HG03521 (cell line): ENCODE data around the gene KIF25.
"Not testable (repeated sequence)": the region's sequence is repeated elsewhere in the genome, so short reads cannot be mapped to it uniquely, and the experiment has no call there.

ENCODE experiments used
- ATAC-seq: cut with Tn5 transposase; IDR thresholded peaks from one replicate; pipeline ENCODE4 v1.9.1; 2021; ENCODE audit warnings: mild to moderate bottlenecking, moderate library complexity; ENCODE audit not compliant: unreplicated experiment

The KIF25 gene

DNA sequence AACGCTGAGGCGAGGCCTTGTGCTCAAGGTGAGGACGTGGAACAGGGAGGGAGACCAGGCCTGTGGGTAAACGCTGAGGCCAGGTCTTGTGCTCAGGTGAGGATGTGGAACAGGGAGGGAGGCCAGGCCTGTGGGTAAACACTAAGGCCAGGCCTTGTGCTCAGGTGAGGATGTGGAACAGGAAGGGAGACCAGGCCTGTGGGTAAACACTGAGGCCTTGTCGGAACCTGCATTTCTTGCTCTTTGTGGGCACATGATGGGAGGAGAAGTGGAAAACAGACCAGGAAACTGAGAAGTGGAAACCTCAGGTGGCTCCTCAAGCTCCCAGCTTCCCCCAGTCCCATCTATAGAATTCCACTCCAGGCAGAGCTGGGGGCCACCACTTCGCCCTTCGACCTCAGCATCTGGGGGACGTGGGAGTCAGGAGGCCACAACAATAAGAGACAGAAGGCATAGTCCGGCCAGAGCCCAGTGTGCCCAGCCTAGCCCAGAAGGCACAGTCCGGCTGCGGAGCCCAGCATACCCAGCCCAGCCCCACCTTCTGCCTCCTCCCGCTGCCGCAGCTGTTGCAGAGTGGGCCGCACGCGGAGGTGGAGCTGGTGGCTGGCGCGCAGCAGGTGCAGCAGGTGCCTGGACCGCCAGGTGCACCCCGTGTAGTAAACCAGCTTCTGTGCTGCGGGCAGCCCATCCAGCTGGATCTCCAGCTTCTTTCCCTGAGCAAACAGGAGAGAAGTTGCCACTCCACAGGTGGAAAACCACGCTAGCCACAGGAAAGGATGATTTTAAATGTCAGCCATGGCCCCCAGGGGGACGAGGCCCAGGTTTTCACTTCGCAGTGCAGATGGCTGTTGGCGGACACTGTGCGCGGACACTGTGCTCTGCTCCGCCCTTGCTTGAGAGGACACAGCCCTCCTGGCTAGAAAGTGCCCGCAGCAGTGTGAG lies 64.1 kb downstream of the KIF25 start:
- ATAC-seq: no peak

DNA sequence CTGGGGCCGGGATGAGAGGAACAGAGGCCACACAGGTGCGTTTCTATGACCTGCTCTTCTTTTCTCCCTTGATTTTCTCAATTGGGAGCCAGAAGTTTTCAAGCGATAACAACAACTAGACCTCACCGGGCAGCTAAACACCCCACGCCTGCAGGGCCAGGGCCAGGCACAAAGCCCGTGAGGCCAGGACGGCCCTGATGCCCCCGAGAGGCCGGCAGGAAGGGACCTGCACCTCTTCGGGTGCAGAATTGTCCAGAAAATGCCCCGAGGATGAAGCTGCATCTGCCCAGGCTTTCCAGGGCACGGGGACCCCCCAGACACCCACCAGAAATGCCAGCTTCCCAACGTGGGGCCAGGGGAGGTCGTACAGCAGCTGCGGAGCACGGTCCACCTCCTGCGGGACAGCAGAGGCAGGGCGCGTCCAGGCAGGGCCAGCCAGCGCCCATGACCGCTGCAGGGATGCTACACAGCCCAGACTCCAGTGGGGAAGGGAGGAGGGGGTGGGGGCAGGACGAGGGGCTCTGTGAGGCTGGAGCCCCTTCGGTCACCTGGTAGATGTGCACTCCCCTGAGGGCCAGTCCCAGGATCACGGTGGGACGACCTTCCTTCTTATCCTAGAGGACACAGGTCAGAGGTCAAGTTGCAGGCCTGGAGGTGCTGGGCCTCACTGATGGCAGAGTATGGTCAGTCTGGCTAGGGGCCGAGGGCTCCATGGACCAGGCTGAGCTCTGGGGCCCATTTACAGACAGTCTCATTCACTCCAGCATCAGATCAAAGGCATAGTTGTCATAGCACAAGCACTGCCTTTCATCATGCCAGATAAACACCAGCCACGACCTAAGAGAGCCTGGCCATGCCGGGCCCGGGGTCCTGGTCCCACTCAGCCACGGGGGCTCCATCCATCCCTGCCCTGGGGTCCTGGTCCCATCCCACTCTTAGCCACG lies 65.1 kb downstream of the KIF25 start:
- no peak for ATAC-seq

DNA sequence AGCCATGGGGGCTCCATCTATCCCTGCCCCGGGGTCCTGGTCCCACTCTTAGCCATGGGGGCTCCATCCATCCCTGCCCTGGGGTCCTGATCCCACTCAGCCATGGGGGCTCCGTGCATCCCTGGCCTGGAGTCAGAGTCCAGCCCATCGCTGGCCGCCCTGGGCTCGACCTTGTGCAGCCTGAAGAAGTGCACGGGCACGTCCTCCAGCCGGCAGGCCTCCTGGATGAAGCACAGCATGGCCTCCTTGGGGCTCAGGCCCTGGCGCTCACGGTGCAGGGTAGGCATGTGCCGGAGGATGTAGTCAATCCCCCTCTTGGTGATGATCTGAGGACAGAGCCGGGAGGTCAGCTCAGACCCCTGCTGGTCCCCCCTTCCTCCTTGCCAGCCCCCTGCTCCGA lies 66.0 kb downstream of the KIF25 start:
- ATAC-seq: no peak

DNA sequence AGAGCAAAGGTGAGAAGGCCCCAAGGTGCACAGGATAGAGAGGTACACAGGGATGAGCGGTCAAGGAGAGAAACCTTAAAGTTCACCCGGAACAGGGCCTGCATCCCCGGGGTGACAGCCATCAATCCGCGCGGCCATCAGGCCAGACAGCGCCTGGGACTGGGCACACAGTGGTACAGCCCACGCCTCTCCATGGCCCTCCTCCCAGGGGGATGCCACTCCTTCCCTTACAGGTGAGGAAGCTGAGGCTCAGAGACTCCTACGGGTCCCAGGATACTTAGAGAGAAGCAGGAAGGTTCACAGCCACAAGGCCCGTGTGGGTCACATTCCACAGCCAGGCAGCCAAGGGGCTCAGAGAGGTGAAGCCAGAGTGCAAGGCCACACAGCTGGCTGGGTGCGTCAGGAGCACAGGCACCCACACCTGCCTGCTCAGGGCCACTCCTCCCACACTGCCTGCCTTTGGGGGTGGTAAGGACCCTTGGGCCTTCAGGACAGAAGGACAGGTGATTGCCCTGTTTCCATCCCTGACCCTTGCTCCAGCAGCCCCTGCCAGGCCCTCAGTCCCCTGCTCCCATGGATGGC lies 66.8 kb downstream of the KIF25 start:
- ATAC-seq: no peak

DNA sequence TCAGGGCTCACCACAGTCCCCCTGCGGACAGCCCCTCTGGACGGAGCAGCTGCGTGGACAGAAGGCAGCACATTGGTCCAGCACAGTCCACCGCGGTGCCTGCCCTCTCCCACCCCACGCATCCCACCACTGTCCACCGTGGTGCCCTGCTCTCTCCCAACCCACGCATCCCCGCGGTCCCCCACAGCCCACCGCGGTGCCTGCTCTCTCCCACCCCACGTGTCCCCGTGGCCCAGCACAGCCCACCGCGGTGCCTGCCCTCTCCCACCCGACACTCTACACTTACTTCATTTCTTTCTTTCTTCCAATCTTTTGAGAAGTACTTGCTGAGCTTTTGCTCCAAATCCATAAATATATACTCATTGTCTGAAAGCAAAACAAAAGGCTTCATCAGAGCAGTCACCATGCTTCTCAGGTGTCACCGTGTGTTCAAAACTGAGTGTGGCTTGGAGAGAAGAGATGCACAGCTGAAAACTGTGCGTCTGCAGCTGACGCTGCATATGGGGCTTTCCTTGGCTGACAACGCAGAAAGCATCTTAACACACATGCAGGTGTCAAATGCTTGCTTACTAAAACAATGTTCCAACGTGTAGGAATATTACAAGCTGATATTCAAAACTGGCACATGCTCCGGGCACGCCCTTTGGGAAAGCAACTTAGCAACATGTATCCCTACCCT lies 69.7 kb downstream of the KIF25 start:
- ATAC-seq: no peak

DNA sequence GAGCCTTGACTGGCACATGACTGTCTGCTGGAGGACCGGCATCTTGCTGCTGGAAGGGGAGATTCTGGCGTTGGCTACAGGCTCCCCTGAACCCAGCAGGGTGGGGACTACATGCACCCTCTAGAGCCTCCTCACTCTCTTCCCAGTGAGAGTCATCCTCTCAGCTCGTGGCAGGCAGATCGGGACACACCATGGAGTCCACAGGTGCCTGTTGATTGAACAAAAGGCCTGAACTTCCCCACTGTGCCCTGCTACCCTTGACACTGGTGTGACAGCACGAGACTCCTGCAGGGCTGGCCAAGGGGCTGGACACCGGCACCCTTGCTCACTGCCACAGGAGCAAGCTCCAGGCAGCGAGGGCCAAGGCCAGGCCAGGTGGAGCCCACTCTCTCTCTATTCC lies 73.3 kb downstream of the KIF25 start:
- ATAC-seq: no peak

DNA sequence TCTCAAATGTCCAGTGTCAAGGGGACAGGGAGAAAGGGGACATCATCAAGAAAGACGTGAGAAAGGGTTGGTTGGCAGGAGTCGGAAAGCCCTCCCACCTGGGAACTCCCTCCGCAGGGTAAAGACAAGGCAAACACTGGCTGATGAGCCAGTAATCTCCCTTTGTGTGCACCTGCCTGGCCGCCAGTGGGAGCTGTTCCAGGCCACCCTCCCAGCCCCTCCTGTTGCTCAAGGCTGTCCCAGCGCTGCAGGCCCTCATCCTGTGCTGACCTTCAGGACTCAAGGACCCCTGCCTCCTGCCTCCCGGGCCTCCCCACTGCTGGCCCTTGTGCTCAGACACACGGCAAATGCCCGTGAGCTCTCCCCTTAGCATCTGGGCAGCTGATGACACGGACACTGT lies 74.1 kb downstream of the KIF25 start:
- no peak for ATAC-seq

DNA sequence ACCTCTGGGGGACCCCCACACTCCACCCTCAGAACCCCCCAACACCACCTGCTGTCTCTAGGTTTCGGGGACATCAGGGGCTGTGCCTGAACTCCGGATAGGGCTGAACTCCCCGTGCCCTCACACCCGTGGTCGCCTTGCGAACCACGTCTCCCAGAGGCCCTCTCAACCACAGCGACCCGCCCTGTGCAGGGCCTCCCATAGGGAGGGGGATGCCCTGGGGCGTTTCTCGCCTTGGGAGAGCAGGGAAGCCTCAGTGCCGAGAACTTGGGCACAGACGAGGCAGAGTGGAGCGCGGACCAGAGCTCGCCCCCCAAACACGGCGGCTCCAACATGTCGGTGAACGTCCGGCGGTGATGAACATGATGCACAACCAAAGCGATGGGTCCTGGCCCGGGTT lies 74.8 kb downstream of the KIF25 start:
- ATAC-seq: no peak

DNA sequence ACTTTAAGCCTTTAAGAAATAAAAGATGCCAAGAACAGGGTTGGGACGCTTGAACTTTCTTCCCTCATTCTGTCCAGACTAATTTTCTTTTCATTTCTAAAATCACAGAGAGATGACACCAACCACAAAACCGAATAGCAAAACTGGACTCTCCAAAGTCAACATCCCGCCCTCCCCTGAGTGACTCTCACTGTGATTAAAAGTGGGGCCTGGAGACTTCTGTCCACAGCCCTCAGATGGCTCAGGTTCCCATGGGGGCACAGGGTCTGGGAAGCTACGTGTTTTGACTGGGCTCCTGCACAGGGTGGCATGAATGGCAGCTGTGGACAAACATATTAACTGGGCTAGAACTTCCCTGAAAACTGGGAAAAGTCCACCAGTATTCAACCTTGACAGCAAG lies 75.3 kb downstream of the KIF25 start:
- no peak for ATAC-seq

DNA sequence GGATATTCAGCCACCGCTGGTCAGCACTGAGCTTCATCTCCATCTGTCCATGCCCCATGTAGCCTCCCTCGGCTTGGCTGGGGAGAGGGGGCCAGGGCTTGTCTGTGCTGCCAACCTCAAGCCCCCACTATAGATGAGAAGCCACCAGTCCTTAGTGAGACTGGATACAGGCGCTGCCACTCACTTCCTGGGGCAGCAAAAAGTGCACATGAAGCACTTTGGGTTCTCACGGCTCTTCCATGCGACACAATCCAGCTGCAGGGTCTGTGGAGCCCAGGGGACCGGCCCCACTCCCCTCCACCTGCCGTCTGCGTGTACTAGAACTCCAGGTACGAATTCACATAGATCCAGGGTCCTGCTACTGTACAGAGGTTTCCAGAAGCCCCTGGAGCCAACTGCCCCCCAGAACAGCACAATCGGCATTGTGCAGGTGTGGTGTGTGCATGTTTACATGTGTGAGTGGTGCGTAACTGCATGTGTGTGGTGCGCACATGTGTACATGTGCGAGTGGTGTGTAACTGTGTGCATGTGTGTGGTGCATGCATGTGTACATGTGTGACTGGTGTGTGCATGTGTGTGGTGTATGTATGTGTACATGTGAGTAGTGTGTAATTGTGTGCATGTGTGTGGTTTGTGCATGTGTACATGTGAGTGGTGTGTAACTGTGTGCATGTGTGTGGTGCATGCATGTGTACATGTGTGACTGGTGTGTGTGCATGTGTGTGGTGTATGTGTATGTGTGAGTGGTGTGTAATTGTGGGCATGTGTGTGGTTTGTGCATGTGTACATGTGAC lies 76.7 kb downstream of the KIF25 start:
- no peak for ATAC-seq

DNA sequence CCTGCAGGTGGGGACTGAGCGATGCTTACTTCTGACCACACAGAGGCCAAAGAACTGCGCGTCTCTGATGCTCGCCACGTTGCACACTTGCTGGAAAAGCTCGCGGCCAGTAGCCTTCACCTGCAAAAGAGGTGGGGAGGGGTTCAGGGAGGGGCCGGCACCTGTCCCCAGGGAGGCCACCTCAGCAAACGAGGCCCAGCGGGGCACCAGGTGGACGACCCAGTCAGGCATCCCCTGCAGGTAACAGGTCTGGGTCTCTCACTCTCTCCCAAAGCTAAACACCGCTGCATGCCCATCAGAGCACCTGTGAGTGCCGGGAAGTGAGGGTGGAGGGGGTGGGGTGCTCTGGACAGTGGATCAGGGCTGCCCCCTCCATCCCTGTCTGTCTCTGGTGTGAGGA lies 77.7 kb downstream of the KIF25 start:
- ATAC-seq: no peak

DNA sequence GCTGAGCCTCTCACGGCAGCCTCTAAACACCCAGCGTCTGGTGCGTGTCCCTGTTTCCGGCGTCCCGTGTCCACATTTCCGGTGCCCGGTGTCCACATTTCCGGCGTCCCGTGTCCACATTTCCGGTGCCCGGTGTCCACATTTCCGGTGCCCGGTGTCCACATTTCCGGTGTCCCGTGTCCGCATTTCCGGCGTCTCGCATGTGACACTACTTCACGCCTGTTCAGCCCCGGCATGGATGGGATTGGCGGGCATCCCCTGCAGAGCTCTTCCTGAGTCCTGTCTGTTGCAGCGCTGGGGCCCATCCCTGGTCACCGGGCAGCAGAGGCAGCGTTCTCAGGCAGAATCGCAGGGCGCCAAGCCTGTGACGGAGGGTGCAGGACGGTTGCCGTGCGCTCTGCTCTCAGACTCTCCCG lies 78.3 kb downstream of the KIF25 start:
- ATAC-seq: no peak

DNA sequence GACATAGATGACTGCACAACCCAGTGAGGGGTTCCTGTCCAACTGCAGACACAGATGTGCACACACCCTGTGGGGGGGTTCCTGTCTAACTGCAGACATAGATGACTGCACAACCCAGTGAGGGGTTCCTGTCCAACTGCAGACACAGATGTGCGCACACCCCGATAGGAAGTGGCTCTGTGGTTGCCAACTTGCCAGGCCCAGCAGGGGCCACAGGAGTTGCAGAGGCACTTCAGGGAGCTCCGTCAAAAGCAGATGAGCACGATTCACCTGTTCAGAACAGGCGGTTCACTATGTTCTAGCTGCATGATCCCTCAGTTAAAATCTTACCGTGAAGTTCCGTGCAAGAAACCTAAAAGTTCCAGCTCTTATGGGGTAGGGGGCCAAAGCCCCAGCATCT lies 79.9 kb downstream of the KIF25 start:
- ATAC-seq: not testable (repeated sequence)

DNA sequence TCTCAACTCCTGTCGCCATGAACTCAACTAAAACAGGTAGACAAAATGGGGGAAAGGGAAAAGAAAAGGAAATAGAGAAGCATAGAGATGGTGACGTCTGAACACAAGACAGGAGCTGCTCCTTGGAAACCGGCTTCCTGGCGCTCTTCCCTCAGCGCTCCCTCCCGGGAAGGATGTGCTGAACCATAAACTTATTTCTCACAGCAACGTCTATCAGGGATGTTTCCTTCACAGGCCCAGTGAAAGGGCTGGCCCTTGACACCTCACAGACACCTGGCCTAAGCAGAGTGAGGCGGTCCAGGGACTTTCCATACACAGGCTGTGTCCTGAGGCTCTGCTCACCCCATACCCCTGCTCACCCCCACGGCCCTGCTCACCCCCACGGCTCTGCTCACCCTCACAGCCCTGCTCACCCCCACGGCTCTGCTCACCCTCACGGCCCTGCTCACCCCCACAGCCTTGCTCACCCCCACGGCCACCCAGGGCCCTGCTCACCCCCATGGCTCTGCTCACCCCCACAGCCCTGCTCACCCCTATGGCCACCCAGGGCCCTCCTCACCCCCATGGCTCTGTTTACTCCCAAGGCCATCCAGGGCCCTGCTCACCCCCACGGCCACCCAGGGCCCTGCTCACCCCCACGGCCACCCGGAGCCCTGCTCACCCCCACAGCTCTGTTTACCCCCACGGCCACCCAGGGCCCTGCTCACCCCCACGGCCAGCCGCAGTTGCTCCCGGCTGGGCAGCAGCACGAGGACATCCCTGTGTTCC lies 80.9 kb downstream of the KIF25 start:
- ATAC-seq: no peak

DNA sequence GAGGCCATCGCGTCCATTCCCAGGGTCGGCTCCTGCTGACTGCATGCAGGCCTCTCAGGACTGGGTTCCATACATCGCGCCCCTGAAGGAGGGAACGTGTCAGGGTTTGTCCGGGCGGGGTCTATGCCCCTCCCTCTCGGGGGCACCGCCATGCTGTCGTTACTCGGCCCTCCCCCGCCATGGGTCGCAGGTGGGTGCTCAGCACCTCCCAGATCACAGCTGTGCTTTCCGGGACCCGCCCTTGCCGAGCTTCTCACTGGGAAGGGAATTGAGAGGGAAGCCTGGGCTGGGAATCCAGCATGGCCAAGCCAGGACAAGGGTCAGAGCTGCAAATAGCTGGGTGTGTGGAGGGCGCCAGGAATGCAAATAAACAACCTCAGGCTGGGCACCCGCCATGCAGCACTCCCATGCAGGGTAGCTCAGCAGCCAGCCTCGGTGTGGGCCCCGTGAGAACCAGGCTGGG lies 81.5 kb downstream of the KIF25 start, which contains the start of gene FRMD1:
TSS of gene FRMD1 (minus strand) at position 270 of the 463 bp plus-strand sequence. CDS start at position 152, 118 bp downstream.
- no peak for ATAC-seq

DNA sequence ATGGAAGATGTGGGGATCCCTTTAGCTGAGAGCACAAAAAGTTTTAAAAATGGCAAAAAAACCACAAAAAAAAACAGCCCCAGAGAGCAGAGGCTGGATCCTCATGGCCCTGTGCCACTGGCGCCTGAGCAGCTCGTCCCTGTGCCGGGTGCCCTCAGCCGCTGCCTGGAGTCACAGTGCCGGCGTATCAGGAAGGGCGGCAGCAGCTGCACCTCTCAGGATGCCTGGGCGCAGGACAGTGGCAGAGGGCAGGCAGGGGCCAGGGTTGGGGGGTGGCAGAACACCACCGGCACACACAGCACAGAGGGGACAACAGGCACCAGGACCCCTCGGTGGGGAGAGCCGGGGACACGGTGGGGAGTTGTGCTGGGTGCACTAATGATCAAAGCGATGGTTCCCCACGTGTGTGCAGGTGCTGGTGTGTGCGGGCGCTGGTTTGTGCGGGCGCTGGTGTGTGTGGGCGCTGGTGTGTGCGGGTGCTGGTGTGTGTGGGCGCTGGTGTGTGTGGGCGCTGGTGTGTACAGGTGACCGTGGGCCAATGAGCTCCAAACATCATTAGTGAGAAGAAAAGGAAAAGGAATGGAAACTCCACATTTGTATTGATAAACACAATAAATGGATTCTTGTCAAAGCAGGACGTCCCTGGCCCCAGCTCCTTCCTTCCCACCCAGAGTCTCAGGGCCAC lies 83.1 kb downstream of the KIF25 start:
- ATAC-seq: no peak

DNA sequence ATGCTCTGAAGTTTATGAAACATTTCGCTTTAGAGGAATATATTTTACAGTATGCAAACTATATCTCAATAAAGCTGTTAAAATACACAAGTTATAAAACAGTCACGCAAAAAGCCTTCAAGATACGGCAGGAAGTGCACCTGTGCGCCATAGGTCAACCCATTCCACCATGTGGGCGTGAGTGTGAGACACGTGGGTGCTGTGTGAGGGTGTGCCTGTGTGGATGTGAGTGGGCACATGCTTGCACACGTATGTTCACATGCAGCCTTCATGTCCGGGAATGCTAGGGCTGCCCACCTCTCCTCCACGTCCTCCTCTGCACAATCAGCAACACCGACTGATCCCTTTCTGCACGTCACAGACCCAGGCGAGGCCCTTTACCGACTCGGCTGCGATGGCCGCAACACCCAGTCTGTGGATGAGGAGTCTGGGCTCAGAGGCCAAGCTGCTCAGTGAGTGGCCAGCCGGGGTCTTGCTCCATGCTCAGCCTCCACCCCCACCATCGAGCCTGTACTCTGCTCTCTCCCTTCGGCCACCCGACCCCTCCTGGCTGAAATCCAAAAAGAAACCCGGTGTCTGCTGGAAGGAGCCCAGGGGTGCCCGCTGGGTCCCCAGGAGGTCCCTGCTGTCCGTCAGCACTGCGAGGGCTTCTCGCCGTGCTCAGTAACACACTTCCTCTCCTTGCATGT lies 84.5 kb downstream of the KIF25 start:
- no peak for ATAC-seq
